Mucosa of descending colon (tissue), 3 donors: ENCODE measurements around the gene SLC5A6. TPM values are rescaled to one million over a fixed set of nuclear protein-coding genes. Genes with fewer than 3 reads are reported as not detected.
A peak's percentile ranks its signal among the peaks of the same experiment; 100 is the strongest.

Source experiments
- ATAC-seq: fragments of 200-7000 bp; cut with Tn5 transposase; one replicate; pipeline ENCODE4 v1.9.1; 2020; ENCODE audit warnings: mild to moderate bottlenecking, moderate library complexity
- DNase-seq, 3 donors: peaks; one replicate each; pipeline ENCODE4 v3.0.0-alpha.2; 2020
- H3K36me3 ChIP-seq: fragments of 200-600 bp; one replicate; pipeline ENCODE4 v1.8.0; 2021; ENCODE audit warnings: low read depth, mild to moderate bottlenecking
- H3K4me1 ChIP-seq: fragments of 200-600 bp; one replicate; pipeline ENCODE4 v1.8.0; 2021; ENCODE audit warnings: low read depth, mild to moderate bottlenecking
- H3K4me3 ChIP-seq: fragments of 200-600 bp; one replicate; pipeline ENCODE4 v1.8.0; 2021; ENCODE audit warnings: mild to moderate bottlenecking
- H3K9me3 ChIP-seq: fragments of 200-600 bp; one replicate; pipeline ENCODE4 v1.8.0; 2021; ENCODE audit warnings: mild to moderate bottlenecking
- intact Hi-C, 2 donors: fragments of 100-400 bp; cut with DNase I in 1 of 2; cut with micrococcal nuclease in 1 of 2; formaldehyde crosslinking; loops; one replicate each; pipeline versions ENCODE4 v1.11.0 to v1.11.1; 2022; cut with DNase I, micrococcal nuclease
- total RNA-seq, 3 donors: library from RNA; stranded (reverse); fragmentation: NEBNext Ultra II Directional in 2 of 3; extraction: Animal tissue kit (Norgen Biotek cat#: 25700) in 2 of 3; gene quantifications; one replicate each; pipeline versions ENCODE4 v1.2.1 to v1.2.4, GENCODE V29; 2021 to 2023
- TF ChIP-seq, protein P1 (sequence below): fragments of 200-600 bp; IDR thresholded peaks from one replicate; pipeline ENCODE4 v1.8.0; 2022; ENCODE audit warnings: antibody characterized with exemption, mild to moderate bottlenecking
- donor health status: DM: no; HTN: no; CAD: no; lungs with moderate emphysema.
- donor health status: DM: no; HTN: no; CAD: no.
- donor health status: DM: no; HTN: yes; CAD: no.

The SLC5A6 gene
- total RNA-seq, 3 donors from 2014 or later, result 27.7 to 34.8 (median 30.0) TPM

DNA sequence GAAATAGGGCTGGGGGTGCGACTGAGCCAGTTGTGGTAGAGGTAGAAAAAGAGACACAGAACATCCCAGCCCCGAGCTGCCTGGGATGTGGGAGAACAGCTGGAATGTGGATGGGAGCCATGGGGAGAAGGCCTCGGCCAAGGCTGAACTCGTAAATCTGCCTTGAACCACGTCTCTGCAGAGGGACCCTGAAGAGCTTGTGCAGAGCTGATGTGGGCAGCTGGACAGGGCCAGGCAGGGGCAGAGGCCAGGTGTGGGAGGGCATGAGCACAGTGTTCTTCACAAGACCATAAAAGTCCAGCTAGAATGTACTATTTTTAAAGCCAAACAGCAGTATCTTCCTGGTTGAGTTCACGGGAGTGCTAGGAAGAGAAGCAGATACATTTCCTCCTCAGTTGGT lies 57.6 kb downstream of the SLC5A6 start:
- ATAC-seq (peak; percentile 28), DNase-seq (no peak)
- TF ChIP-seq, protein P1, sequence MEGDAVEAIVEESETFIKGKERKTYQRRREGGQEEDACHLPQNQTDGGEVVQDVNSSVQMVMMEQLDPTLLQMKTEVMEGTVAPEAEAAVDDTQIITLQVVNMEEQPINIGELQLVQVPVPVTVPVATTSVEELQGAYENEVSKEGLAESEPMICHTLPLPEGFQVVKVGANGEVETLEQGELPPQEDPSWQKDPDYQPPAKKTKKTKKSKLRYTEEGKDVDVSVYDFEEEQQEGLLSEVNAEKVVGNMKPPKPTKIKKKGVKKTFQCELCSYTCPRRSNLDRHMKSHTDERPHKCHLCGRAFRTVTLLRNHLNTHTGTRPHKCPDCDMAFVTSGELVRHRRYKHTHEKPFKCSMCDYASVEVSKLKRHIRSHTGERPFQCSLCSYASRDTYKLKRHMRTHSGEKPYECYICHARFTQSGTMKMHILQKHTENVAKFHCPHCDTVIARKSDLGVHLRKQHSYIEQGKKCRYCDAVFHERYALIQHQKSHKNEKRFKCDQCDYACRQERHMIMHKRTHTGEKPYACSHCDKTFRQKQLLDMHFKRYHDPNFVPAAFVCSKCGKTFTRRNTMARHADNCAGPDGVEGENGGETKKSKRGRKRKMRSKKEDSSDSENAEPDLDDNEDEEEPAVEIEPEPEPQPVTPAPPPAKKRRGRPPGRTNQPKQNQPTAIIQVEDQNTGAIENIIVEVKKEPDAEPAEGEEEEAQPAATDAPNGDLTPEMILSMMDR, result no peak
- no peaks in the 10 kb centered on the region for H3K9me3 ChIP-seq
- H3K4me3 ChIP-seq, result no peak overlapping the region
- intact Hi-C loops, result no loop called here
- no peaks in the 10 kb centered on the region for H3K36me3 ChIP-seq
- H3K4me1 ChIP-seq, result no peaks in the 10 kb centered on the region

DNA sequence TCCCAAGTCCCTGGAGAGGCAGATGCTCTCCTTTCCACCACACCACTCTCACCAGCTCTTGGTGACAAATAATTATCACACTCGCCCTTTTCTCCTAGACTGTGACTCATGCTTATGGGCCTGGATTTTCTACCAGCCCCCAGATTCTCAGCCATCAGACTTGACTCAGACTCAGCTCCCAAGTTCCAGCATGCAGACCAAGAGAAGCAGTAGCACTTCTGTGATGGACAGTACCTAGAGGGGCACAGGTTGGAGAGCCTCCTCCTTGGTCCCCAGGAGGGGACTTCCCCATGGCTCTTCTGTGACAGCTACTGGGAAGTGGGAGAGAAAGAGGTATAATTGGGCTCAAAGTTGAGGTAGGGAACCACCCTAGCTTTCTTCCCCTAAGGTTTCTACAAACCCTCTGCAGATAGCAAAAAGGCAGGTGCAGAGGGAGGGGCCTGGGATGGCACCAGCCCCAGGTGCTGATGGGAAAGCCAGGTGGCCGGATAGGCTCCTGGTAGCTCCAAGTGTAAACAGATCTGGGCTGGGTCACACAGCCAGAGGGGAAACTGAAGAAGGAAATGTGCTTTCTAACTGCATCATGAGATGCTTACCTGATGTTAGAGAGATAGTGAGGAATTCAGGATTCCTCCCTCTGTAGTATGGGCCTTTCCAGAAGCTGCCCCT lies 59.1 kb downstream of the SLC5A6 start:
- no peaks in the 10 kb centered on the region for H3K9me3 ChIP-seq
- no peaks in the 10 kb centered on the region for H3K4me1 ChIP-seq
- intact Hi-C loops, result no loop called here
- H3K36me3 ChIP-seq, result no peaks in the 10 kb centered on the region
- peak in 1 of 3 donors; percentile 41 for DNase-seq
- TF ChIP-seq, protein P1, result no peak
- ATAC-seq, result peak; percentile 85
- H3K4me3 ChIP-seq, result no peak overlapping the region

DNA sequence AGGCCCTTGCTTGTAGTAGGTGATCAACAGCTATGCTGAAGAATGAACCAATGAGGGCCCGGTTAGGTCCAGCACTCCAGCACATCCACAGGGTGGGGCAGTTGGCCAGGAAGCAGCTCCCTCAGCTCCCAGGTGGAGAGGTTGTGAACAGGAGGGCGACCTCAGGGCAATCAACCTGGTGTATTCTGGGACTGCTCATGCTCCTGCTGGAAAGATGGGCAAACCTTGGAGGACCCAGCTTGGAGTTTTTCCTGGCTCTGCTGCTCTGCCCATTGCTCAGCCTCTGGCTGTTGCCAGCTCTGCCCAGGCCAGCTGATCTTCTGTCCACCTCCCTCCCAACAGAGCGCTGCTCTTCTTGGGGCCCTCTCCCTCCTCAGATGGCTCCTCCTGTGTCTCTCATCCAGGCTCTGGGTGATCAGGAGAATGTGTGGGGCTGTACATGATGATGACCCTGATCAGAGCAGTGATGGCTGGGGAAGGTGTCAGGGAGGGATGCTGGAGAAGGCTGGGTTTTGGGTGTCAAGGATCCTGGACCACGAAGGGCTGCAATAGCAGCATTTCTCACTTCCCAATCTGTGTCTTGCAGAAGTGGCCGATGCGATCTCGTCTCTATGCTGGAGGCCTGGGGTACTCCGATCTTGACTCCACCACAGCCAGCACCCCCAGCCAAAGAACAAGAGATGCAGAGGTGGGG lies 59.8 kb downstream of the SLC5A6 start:
- no peaks in the 10 kb centered on the region for H3K9me3 ChIP-seq
- TF ChIP-seq, protein P1, result no peak
- ATAC-seq, result peak; percentile 76
- peak in 1 of 3 donors; percentile 31 for DNase-seq
- intact Hi-C loops, result no loop called here
- no peaks in the 10 kb centered on the region for H3K4me1 ChIP-seq
- no peaks in the 10 kb centered on the region for H3K36me3 ChIP-seq
- no peak overlapping the region for H3K4me3 ChIP-seq

DNA sequence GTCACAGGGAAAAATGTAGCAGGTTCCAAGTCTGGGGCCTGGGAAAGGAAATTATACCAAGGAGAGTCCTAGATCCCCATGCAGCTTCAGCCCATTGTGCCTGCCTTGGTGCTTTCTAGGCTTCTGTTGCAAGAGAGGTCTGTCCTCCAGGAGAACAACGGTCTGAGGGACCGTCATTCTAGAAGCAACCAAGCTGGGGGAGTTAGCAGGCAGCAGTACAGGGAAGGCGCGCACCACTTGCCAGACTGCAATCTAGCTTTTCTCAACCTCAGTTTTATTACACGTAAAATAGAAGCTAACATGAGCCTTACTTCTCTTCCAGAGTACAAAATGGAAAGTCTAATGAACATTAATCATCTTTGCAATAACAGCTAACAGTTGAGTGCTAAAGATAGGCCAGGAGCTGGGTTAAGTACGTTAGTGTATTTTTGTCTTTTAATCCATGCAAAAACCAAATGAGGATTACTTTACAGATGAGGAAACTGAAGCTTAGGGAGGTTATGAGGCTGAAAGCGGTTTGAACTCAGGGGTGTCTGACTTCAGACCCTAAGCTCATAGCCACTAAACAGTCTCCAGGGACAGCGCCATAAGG lies 61.3 kb downstream of the SLC5A6 start:
- no peaks in the 10 kb centered on the region for H3K4me1 ChIP-seq
- no peak for ATAC-seq
- DNase-seq, result no peak
- intact Hi-C loops, result no loop called here
- no peaks in the 10 kb centered on the region for H3K9me3 ChIP-seq
- H3K36me3 ChIP-seq, result no peaks in the 10 kb centered on the region
- H3K4me3 ChIP-seq, result no peak overlapping the region
- TF ChIP-seq, protein P1, result no peak

Other genes starting within 250 kb of the SLC5A6 start
- 10 to 100 TPM; 23.9 to 36.1 (median 35.6) TPM for gene MAPRE3, start 241.6 kb downstream of the SLC5A6 start, total RNA-seq
- gene TMEM214, start 179.3 kb downstream of the SLC5A6 start, total RNA-seq, result 10 to 100 TPM; 78.9 to 93.3 (median 80.1) TPM
- gene AGBL5, start 160.6 kb downstream of the SLC5A6 start, total RNA-seq, result 10 to 100 TPM; 16.7 to 20.0 (median 19.2) TPM
- gene OST4, start 140.6 kb downstream of the SLC5A6 start, total RNA-seq, result 100 to 1,000 TPM; 245 to 280 (median 254) TPM
- 100 to 1,000 TPM in 1 of 3 donors, 10 to 100 TPM in 2; 12.1 to 256 (median 42.3) TPM for gene EMILIN1, start 133.7 kb downstream of the SLC5A6 start, total RNA-seq
- gene KHK, start 125.5 kb downstream of the SLC5A6 start, total RNA-seq, result 10 to 100 TPM in 1 of 3 donors, 1 to 10 TPM in 2; 6.3 to 14.7 (median 8.1) TPM
- gene CGREF1, start 93.1 kb downstream of the SLC5A6 start, total RNA-seq, result 1 to 10 TPM in 2 of 3 donors, under 1 TPM in 1; 0.41 to 1.9 (median 1.5) TPM
- gene ABHD1, start 88.5 kb downstream of the SLC5A6 start, total RNA-seq, result under 1 TPM in 2 of 3 donors, not detected in 1; 0.19 to 0.22 TPM
- gene PREB, start 77.6 kb downstream of the SLC5A6 start, total RNA-seq, result 10 to 100 TPM; 32.8 to 47.0 (median 45.0) TPM
- not detected for gene PRR30, start 72.9 kb downstream of the SLC5A6 start, total RNA-seq
- under 1 TPM in 2 of 3 donors, not detected in 1; 0.05 to 0.23 TPM for gene TCF23, start 63.3 kb downstream of the SLC5A6 start, total RNA-seq
- gene ATRAID, start 227 bp downstream of the SLC5A6 start, total RNA-seq, result 10 to 100 TPM; 82.0 to 88.8 (median 85.2) TPM
- 10 to 100 TPM; 22.7 to 29.8 (median 24.7) TPM for gene CAD, start 5.1 kb upstream of the SLC5A6 start, total RNA-seq
- under 1 TPM in 1 of 3 donors, not detected in 2; 0.12 TPM for gene SLC30A3, start 50.8 kb upstream of the SLC5A6 start, total RNA-seq
- gene DNAJC5G, start 63.2 kb upstream of the SLC5A6 start, total RNA-seq, result under 1 TPM in 1 of 3 donors, not detected in 2; 0.47 TPM
- under 1 TPM in 1 of 3 donors, not detected in 2; 0.43 TPM for gene TRIM54, start 70.2 kb upstream of the SLC5A6 start, total RNA-seq
- 1 to 10 TPM in 1 of 3 donors, under 1 TPM in 2; 0.52 to 1.2 (median 0.92) TPM for gene UCN, start 96.2 kb upstream of the SLC5A6 start, total RNA-seq
- gene MPV17, start 110.8 kb upstream of the SLC5A6 start, total RNA-seq, result 10 to 100 TPM; 39.5 to 49.0 (median 41.9) TPM
- 10 to 100 TPM; 53.7 to 83.5 (median 56.9) TPM for gene GTF3C2, start 144.5 kb upstream of the SLC5A6 start, total RNA-seq
- gene EIF2B4, start 158.1 kb upstream of the SLC5A6 start, total RNA-seq, result 10 to 100 TPM; 31.4 to 59.9 (median 34.0) TPM
- 10 to 100 TPM; 85.5 to 94.4 (median 91.0) TPM for gene SNX17, start 158.3 kb upstream of the SLC5A6 start, total RNA-seq
- 10 to 100 TPM; 22.6 to 32.0 (median 25.4) TPM for gene ZNF513, start 168.5 kb upstream of the SLC5A6 start, total RNA-seq
- 10 to 100 TPM; 53.4 to 64.1 (median 59.6) TPM for gene PPM1G, start 197.3 kb upstream of the SLC5A6 start, total RNA-seq
- gene NRBP1, start 216.4 kb upstream of the SLC5A6 start, total RNA-seq, result 100 to 1,000 TPM in 1 of 3 donors, 10 to 100 TPM in 2; 68.4 to 104 (median 87.6) TPM
- 10 to 100 TPM; 43.9 to 93.4 (median 85.1) TPM for gene KRTCAP3, start 230.1 kb upstream of the SLC5A6 start, total RNA-seq